B cell (primary cell): ENCODE measurements around the gene PRKCQ. TPM values are rescaled to one million over a fixed set of nuclear protein-coding genes. Genes with fewer than 3 reads are reported as not detected.
A peak's percentile ranks its signal among the peaks of the same experiment; 100 is the strongest.

ENCODE experiments used
- ATAC-seq: fragments of 200-7000 bp; cut with Tn5 transposase; one replicate; pipeline ENCODE4 v1.10.0; 2021; ENCODE audit warnings: low read depth, mild to moderate bottlenecking, moderate number of reproducible peaks, moderate library complexity
- CTCF ChIA-PET: fragments of 350-600 bp; sonication (Branson Sonifier 250); formaldehyde crosslinking; loops from one replicate; lab custom pipeline; 2021; ENCODE audit warnings: antibody characterized with exemption, inconsistent platforms; lab: Charles Lee
- POLR2A ChIA-PET: fragments of 350-600 bp; sonication (Branson Sonifier 250); formaldehyde crosslinking; loops from one replicate; lab custom pipeline; 2021; ENCODE audit warnings: antibody characterized with exemption; lab: Charles Lee
- DNase-seq: peaks from one replicate; pipeline ENCODE4 v3.0.0; 2013
- H2AFZ ChIP-seq: 2 replicates; pipeline ENCODE4 v1.6.1; 2012; ENCODE audit warnings: mild to moderate bottlenecking, low read depth, low read length; ENCODE audit not compliant: insufficient read depth, poor library complexity, severe bottlenecking
- H3K27ac ChIP-seq, 2 donors: 1 replicate in 1 of 2; 2 replicates in 1 of 2; pipeline ENCODE4 v1.5.1; 2012 to 2013; ENCODE audit warnings: low read length in 2 of 2, mild to moderate bottlenecking in 2 of 2, moderate library complexity in 1 of 2
- H3K27me3 ChIP-seq, 4 experiments: fragments of 200-600 bp in 1 of 4; sonication (generic) in 1 of 4; replicated peaks in 1 of 4; 1 replicate in 2 of 4; 2 replicates in 2 of 4; pipeline versions ENCODE4 v1.6.1 to v1.7.0; 2013 to 2016; ENCODE audit warnings: low read length in 3 of 4, mild to moderate bottlenecking in 2 of 4, mixed read lengths in 1 of 4, moderate library complexity in 1 of 4; ENCODE audit not compliant: insufficient read depth in 4 of 4, control insufficient read depth in 3 of 4; ENCODE audit errors: control extremely low read depth in 1 of 4
- H3K36me3 ChIP-seq, 2 experiments: replicated peaks in 1 of 2; 1 replicate in 1 of 2; 2 replicates in 1 of 2; pipeline versions ENCODE4 v1.6.1 to v1.7.1; 2013; ENCODE audit warnings: low read length in 1 of 2; ENCODE audit not compliant: insufficient read depth in 2 of 2, control insufficient read depth in 1 of 2; ENCODE audit errors: control extremely low read depth in 1 of 2, extremely low read depth in 1 of 2
- H3K4me1 ChIP-seq, 2 donors: fragments of 200-600 bp in 1 of 2; sonication (generic) in 1 of 2; 1 replicate in 1 of 2; 2 replicates in 1 of 2; pipeline versions ENCODE4 v1.5.1 to v1.6.1; 2013 to 2017; ENCODE audit warnings: low read length in 2 of 2; ENCODE audit not compliant: control insufficient read depth in 2 of 2, insufficient read depth in 2 of 2
- H3K4me2 ChIP-seq: replicated peaks from 2 replicates; pipeline ENCODE3; 2012; ENCODE audit warnings: mild to moderate bottlenecking, low read depth, low read length; ENCODE audit not compliant: poor library complexity, severe bottlenecking
- H3K4me3 ChIP-seq, 5 experiments: fragments of 200-600 bp in 1 of 5; sonication (generic) in 1 of 5; 1 replicate in 3 of 5; 2 replicates in 2 of 5; pipeline versions ENCODE4 v1.5.1 to v1.7.0; 2011 to 2016; ENCODE audit warnings: low read length in 4 of 5, mild to moderate bottlenecking in 4 of 5, low read depth in 2 of 5, control low read depth in 1 of 5, moderate library complexity in 1 of 5; ENCODE audit not compliant: insufficient read depth in 1 of 5; ENCODE audit errors: control extremely low read depth in 1 of 5, extremely low read depth in 1 of 5
- H3K79me2 ChIP-seq: fragments of 200-600 bp; sonication (generic); one replicate; pipeline ENCODE4 v1.6.0; 2016; ENCODE audit warnings: low read length; ENCODE audit not compliant: control insufficient read depth, insufficient read depth
- H3K9ac ChIP-seq: fragments of 200-600 bp; sonication (generic); 2 replicates; pipeline ENCODE4 v1.6.1; 2017; ENCODE audit warnings: mild to moderate bottlenecking, low read length, moderate library complexity
- H3K9me3 ChIP-seq, 3 donors: one replicate each; pipeline versions ENCODE4 v1.6.1 to v1.7.1; 2013; ENCODE audit warnings: low read length in 2 of 3; ENCODE audit not compliant: control insufficient read depth in 2 of 3, insufficient read depth in 1 of 3; ENCODE audit errors: control extremely low read depth in 1 of 3
- H4K20me1 ChIP-seq: 2 replicates; pipeline ENCODE4 v1.6.0; 2012; ENCODE audit warnings: mild to moderate bottlenecking, low read length; ENCODE audit not compliant: insufficient read depth, control insufficient read depth, poor library complexity, severe bottlenecking
- H3K27ac Mint-ChIP-seq: one replicate; pipeline ENCODE4 v1.8.0; 2021; ENCODE audit warnings: mixed read lengths
- H3K27me3 Mint-ChIP-seq: one replicate; pipeline ENCODE4 v1.8.0; 2021; ENCODE audit warnings: mixed read lengths
- H3K4me1 Mint-ChIP-seq: one replicate; pipeline ENCODE4 v1.8.0; 2021; ENCODE audit warnings: mixed read lengths
- H3K4me3 Mint-ChIP-seq: one replicate; pipeline ENCODE4 v1.8.0; 2021; ENCODE audit warnings: mixed read lengths
- H3K9me3 Mint-ChIP-seq: one replicate; pipeline ENCODE4 v1.8.0; 2022; ENCODE audit warnings: mixed read lengths; ENCODE audit not compliant: insufficient read depth
- EZH2 ChIP-seq: IDR thresholded peaks from 2 replicates; pipeline ENCODE4 v1.6.1; 2012; ENCODE audit warnings: borderline replicate concordance, low read depth, mild to moderate bottlenecking, moderate library complexity, low read length; ENCODE audit not compliant: insufficient read depth, poor library complexity, severe bottlenecking
- WGBS: methylation state at CpG from one replicate; pipeline ENCODE4 v1.1.5; 2013; ENCODE audit warnings: missing lambda C conversion rate; ENCODE audit not compliant: insufficient coverage; 5-methylcytosine and 5-hydroxymethylcytosine counted together
- intact Hi-C: fragments of 100-400 bp; cut with micrococcal nuclease; formaldehyde crosslinking; loops from one replicate; pipeline ENCODE4 v1.10.0; 2022
- polyA plus RNA-seq: library from polyadenylated mRNA; depleted of rRNA; stranded (reverse); fragments of >200 nt; gene quantifications from 2 replicates; pipeline ENCODE4 v1.2.3, GENCODE V29; 2012
- total RNA-seq, 2 donors: library from RNA; stranded (reverse); fragments of 120-200 nt in 1 of 2; gene quantifications; 1 replicate in 1 of 2; 2 replicates in 1 of 2; pipeline versions ENCODE4 v1.2.3 to v1.2.4, GENCODE V29; 2013 to 2022
- TF ChIP-seq, protein P1 (sequence below): fragments of 200-600 bp; IDR thresholded peaks from one replicate; pipeline ENCODE4 v1.8.0; 2022; ENCODE audit warnings: antibody characterized with exemption, mild to moderate bottlenecking

PRKCQ gene
- total and polyA plus RNA-seq, 2 donors (not counting 1 experiment from before 2014, with no cell fraction given): 0.15 to 0.16 TPM

- no peak overlapping the region for H3K27ac Mint-ChIP-seq
- intact Hi-C loops: no loop called here
- no peaks in the 10 kb centered on the region for H3K9me3 Mint-ChIP-seq
- H3K4me1 Mint-ChIP-seq: peaks cover 2% of the 10 kb centered on the region
- TF ChIP-seq EZH2: no peak
- TF ChIP-seq, protein P1, sequence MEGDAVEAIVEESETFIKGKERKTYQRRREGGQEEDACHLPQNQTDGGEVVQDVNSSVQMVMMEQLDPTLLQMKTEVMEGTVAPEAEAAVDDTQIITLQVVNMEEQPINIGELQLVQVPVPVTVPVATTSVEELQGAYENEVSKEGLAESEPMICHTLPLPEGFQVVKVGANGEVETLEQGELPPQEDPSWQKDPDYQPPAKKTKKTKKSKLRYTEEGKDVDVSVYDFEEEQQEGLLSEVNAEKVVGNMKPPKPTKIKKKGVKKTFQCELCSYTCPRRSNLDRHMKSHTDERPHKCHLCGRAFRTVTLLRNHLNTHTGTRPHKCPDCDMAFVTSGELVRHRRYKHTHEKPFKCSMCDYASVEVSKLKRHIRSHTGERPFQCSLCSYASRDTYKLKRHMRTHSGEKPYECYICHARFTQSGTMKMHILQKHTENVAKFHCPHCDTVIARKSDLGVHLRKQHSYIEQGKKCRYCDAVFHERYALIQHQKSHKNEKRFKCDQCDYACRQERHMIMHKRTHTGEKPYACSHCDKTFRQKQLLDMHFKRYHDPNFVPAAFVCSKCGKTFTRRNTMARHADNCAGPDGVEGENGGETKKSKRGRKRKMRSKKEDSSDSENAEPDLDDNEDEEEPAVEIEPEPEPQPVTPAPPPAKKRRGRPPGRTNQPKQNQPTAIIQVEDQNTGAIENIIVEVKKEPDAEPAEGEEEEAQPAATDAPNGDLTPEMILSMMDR: no peak
- H3K4me3 Mint-ChIP-seq: no peak overlapping the region
- Histone ChIP-seq H3K4me3 (no peak overlapping the region), H3K4me2 (no peak overlapping the region), H3K27me3 (peaks cover 0 to 3% (median 0%) of the 10 kb centered on the region in 4 experiments), H3K27ac (no peak overlapping the region), H2AFZ (no peak overlapping the region), H3K79me2 (no peaks in the 10 kb centered on the region), H3K4me1 (peaks cover 8 to 9% of the 10 kb centered on the region in 2 donors), H3K9ac (no peak overlapping the region), H3K9me3 (no peaks in the 10 kb centered on the region), H4K20me1 (no peaks in the 10 kb centered on the region), H3K36me3 (no peaks in the 10 kb centered on the region)
- POLR2A ChIA-PET: no interaction called here
- CTCF ChIA-PET: no interaction called here
- ATAC-seq: no peak
- DNase-seq: no peak
- WGBS: 97% methylated on average over 3 of the region's 4 CpGs
- peaks cover 17% of the 10 kb centered on the region for H3K27me3 Mint-ChIP-seq
These were observed 82.5 kb downstream of the PRKCQ start for GRCh38 chr10:6497620-6498019.

DNA sequence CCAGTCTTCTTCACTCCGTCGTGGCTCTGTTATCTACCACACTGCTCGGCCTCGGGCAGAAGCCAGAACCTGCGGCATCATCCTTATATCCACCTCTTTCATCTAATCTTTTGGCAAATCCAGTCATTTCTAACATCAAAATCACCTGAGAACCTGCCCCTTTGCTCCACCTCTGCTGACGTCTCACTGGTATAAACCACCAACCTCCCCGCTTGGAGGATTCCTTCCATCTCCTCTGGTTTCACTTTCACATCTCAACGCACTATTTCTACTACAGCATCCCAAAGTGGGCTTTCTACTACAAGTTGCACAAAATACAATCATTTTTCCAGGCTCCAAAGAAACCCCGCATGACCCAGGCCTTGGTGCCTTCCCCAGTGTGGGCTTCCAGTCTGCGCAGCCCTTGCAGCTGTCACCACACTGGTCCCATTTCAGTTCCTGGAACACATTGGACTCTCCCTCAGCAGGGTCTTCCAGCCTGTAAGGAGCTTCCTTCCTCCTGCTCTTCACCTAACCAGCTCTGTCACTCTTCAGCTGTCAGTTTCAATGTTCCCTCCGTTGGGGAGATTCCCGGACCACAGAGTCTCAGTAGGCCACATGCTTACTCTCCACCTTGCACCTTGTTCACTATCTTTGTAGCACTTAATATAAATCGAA is 85.0 kb downstream of the PRKCQ start:
- Histone ChIP-seq H3K4me3 (peak overlapping the region in 1 of 5 experiments; percentile 39), H3K79me2 (no peaks in the 10 kb centered on the region), H3K9ac (no peak overlapping the region), H3K27me3 (peaks cover 0 to 7% (median 0%) of the 10 kb centered on the region in 4 experiments), H3K4me1 (peaks cover 8 to 9% of the 10 kb centered on the region in 2 donors), H3K4me2 (peak overlapping the region; percentile 55), H3K36me3 (no peaks in the 10 kb centered on the region), H4K20me1 (no peaks in the 10 kb centered on the region), H3K9me3 (no peaks in the 10 kb centered on the region), H2AFZ (peak overlapping the region; percentile 67), H3K27ac (no peak overlapping the region)
- Mint-ChIP-seq H3K9me3 (no peaks in the 10 kb centered on the region), H3K4me3 (no peak overlapping the region), H3K27ac (no peak overlapping the region), H3K27me3 (peaks cover 25% of the 10 kb centered on the region), H3K4me1 (peaks cover 2% of the 10 kb centered on the region)
- 55% methylated on average over 12 of the region's 13 CpGs for WGBS
- ChIA-PET CTCF (no interaction called here), POLR2A (no interaction called here)
- intact Hi-C loops: no loop called here
- DNase-seq (peak; percentile 23), ATAC-seq (no peak)
- no peak for TF ChIP-seq EZH2
- TF ChIP-seq, protein P1: no peak
